Activated CD4-positive, alpha-beta T cell treated with anti-CD3 and anti-CD28 coated beads, Interleukin-2, amount 50 U/mL, for 4 hours (primary cell): ENCODE results near the gene ISX.
"Not testable (repeated sequence)": the region's sequence is repeated elsewhere in the genome, so short reads cannot be mapped to it uniquely, and the experiment has no call there.

Experiments
- DNase-seq, 2 experiments: peaks; one replicate each; pipeline ENCODE4 v3.0.0-alpha.2; 2020

The ISX gene

DNA sequence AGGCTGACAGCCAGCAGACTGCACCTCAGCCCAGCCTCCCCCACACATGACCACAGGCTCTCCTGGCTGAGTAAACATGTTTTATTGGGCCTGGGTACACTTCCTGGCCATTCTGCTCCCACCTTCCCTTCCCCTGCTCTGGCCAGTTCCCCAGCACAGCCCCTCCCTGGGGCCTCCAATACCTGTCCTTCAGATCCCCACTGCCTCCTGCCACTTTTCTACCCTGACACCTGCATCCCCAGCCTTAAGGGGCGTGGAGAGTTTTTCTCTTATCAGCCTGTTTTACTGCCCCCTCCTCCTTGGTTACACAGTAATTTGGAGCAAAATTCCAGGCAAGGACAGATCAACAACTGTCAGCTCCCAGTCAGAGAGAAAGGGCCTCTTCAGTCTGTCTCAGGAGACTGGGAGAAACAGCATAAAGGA, at the start of gene ISX:
Gene ISX, plus strand, starts transcription at position 363 of the 423 bp plus-strand sequence. CDS start 930 bp downstream, outside the sequence.
- DNase-seq = no peak

GRCh38 chr22:35016909-35017308, 49.0 kb upstream of the ISX start:
- DNase-seq = no peak

GRCh38 chr22:35018995-35019394, 47.0 kb upstream of the ISX start:
- no peak for DNase-seq

DNA sequence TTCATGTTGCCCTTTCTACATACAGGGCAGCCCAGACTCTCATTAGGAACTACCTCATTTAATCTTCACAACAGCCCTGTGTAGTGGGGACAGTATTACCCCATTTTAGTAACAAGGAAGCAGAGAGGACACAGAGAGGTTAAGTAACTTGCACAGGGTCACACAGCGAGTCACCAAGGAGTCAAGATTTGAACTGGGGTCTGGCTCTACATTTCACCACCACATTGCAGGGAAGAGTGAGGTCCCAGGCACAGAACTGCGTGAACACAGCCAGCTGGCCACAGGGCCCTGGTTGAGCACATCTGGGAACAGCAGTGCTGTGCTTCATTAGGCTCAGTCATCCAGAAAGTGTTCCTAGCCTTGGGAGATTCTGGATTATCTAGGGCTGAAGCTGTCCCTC, 45.4 kb upstream of the ISX start:
- no peak for DNase-seq

DNA sequence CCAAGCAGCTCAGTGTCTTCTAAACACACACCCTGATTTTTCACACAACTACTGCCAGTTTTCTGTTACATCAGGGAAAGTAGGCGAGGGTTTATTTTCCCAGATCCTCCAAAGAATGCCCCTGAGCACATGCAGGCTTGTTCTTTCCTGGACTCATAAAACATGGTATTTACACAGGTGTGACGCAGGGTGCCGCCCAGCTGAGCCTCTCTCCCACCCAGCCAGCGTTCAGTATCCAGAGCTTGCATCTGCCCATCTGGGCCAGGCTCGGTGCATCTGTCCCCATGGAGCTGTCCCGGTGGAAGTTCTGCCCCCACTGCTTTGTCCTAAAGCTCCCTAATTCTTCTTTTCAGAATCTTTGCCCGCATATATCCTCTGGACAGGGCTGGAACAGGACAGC, 44.8 kb upstream of the ISX start:
- DNase-seq = no peak

- no peak for DNase-seq
These were observed 43.7 kb upstream of the ISX start for GRCh38 chr22:35022291-35022690.

GRCh38 chr22:35023692-35024363, 42.1 kb upstream of the ISX start:
- peak; percentile 24 to 31 for DNase-seq

DNA sequence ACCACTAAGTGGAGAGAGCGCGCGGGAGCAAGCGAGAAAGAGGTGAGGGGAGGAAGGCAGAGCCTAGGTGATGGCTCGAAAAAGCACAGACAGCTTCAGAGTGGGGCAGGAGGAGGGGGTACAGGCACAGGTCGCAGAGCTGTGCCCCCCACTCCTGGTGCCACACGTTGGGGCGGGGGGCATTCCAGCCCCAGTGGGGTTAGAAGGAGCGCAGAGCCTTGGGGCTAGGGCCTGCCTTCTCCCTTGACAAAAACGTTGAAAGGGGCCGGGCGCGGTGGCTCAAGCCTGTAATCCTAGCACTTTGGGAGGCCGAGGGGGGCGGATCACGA, 41.6 kb upstream of the ISX start:
- DNase-seq = no peak

DNA sequence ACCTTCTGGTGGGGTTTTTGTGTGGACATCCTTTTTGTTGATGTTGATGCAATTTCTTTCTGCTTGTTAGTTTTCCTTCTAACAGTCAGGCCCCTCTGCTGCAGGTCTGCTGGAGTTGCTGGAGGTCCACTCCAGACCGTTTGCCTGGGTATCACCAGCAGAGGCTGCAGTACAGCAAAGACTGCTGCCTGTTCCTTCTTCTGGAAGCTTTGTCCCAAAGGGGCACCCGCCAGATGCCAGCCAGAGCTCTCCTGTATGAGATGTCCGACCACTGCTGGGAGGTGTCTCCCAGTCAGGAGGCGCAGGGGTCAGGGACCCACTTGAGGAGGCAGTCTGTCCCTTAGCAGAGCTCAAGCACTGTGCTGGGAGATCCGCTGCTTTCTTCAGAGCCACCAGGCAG, 35.8 kb upstream of the ISX start:
- DNase-seq = not testable (repeated sequence)

- DNase-seq = no peak
These were observed 33.4 kb upstream of the ISX start for GRCh38 chr22:35032571-35032970.

GRCh38 chr22:35033635-35034296, 32.2 kb upstream of the ISX start:
- no peak for DNase-seq

GRCh38 chr22:35034963-35035362, 31.0 kb upstream of the ISX start:
- DNase-seq = no peak

- DNase-seq = no peak
These were observed 28.9 kb upstream of the ISX start for GRCh38 chr22:35037089-35037488.

GRCh38 chr22:35039625-35040024, 26.3 kb upstream of the ISX start:
- DNase-seq = no peak

- no peak for DNase-seq
These were observed 22.6 kb upstream of the ISX start for GRCh38 chr22:35043252-35043933.

DNA sequence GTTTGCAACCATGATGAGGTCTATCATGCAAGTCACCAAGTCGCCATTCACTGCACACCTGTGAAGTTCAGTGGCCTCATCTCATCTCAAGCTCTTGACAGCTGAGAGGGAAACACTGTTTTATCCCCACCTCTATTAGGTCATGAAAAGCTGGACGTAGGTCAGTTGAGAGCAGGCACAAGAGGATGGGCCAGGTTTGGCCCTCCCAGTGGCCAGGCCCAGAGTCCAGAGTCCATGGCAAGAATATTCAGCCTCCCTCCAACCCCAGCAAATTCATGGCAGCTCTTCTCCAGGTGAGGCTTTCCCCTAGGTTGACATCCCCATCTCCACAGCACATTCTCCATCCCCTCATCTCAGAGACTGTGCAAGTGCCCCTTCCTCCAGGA, 22.0 kb upstream of the ISX start:
- DNase-seq = no peak

- no peak for DNase-seq
These were observed 21.2 kb upstream of the ISX start for GRCh38 chr22:35044607-35045390.

GRCh38 chr22:35045451-35045850, 20.5 kb upstream of the ISX start:
- DNase-seq = no peak

DNA sequence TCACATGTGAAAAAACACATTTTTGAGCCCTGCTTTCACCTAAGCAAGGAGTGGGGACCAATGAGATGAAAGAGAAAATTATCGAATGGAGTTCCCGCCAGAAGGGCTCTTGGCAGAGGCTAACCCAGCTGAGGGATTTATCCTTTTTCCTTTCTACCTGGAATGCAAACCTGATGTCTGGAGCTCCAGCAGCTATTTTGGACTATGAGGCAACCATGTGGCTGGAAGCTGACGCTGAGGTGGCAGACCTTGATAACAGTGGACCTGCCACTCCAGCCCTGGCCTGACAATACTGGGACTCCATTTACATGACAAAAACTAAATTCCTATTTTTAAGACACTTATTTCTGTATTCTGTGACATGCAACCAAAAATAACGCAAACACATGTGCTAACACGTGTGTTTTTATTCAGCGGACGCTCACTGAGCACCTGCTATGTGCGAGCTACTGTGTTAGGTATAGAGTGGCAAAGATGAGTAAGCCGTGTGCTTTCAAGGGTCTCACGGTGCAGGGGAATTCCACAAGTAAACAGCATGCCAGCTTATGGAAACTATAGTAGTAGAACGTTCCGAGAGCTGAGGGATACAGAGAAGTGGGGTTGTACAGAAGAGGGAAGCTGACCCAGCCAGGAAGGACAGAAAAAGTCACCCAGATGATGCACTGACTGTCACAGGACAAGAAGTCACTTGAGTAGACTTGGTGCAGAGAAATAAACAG, 19.1 kb upstream of the ISX start:
- no peak for DNase-seq

- DNase-seq = not testable (repeated sequence)
These were observed 15.9 kb upstream of the ISX start for GRCh38 chr22:35050038-35050437.

GRCh38 chr22:35051013-35051535, 14.9 kb upstream of the ISX start:
- no peak for DNase-seq

DNA sequence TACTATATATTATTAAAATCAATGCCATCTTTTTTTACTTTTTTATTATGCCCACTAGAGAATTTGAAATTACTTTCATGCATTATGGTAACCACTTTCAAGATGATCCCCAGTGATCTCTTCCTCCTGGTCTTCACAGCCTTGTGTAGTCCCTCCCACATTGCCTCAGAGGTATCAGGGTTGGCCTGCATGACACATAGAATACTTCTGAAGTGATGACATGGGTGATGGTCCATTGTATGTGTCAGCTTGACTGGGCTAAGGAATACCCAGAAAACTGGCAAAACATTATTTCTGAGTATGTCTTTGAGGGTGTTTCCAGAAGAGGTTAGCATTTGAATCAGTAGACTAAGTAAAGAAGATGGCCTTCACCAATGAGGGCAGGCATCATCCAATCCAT, 14.2 kb upstream of the ISX start:
- DNase-seq = no peak
